ELF-1 (cell line): ENCODE results near the gene KANSL1L.
"Not testable (repeated sequence)": the region's sequence is repeated elsewhere in the genome, so short reads cannot be mapped to it uniquely, and the experiment has no call there.

Source experiments
- DNase-seq: peaks from one replicate; pipeline ENCODE4 v3.0.0-alpha.2; 2016; ENCODE audit warnings: low read depth, low spot score

The KANSL1L gene

DNA sequence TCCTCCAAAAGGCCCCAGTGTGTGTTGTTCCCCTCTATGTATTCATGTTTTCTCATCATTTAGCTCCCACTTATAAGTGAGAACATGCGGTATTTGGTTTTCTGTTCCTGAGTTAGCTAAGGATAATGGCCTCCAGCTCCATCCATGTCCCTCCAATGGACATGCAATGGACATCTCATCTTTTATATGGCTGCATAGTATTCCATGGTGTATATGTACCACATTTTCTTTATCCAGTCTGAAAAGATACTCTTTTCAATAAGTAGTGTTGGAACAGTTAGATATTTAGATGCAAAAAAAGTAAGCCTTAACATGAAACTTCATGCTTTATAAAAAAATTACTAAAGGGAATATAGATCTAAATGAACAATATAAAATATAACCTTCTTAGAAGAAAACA lies 5.9 kb upstream of the KANSL1L start:
- DNase-seq = not testable (repeated sequence)

DNA sequence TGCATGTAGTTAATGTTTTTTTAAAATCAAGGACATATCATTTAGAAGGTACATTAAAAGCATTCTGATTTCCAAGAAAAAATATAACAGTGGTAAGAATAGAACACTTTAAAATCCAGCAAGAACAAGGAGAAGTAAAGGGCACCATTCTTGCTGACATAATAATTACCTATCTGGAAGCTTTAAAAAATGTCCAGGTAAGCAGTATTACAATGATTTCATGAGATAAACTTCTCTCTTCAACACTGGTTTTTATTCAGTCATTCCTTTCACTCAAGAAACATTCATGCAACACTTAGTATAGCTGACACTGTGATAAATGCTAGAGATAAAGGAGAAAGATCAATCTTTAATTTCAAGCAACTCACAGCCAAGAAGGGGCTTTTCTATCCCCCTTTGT lies 2.9 kb upstream of the KANSL1L start:
- DNase-seq = no peak

DNA sequence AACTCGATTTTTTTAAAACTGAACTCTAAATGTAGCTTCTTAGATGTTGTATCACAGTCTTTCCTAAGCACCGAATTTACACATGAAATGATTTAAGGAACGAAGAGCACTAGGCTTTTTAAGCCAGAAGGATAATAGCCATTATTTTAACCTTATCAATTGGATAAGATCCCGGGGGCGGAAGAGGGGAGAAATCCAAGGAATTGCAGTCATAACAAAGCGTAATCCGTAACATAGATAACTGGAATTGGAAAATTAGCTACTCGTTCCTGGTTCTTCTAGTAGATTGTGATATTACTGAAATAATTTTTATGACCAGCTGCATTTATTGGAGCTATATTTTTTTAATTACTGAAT lies 988 bp upstream of the KANSL1L start:
- no peak for DNase-seq

DNA sequence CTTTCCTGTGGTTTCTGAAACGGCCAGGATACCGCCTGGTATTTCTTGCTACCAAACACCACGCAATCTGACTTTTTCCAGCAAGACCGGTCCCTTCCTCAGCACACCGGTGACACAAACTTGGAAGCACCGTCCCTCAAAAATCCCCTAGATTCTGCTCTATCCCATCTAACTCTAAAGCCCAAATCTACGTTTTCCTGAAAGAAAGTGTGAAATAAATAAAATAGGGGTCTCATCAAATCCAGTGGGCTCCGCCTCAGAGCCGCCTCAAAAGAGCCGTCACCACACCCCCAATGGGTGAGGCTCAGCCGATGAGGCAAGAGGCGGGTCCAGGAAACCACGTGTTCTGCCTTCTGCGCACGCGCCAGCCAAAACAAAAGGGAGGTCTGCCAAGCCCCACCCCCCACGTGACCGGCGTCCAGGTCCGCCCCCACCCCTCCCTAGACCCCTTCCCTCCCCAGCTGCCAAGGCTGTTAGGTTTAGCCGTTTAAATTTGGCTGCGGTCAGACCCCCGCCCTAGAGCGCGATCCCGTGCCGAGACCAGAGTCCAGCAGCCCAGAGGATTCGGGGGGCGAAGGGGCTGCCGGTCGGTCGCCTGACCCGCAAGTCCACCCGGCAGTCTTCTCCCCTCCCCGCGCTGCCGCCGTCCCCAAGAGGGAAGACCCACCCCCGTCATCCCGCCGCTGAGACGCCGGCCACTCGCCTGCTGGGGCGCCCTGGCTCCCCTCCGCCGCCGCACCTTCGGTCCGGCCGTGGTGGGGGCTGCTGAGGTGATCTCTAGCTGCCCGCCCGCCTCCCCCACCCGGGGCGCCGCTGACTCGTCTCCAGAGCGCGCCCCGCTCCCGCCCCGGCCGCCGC lies 534 bp downstream of the KANSL1L start:
- peak; percentile 96 for DNase-seq

DNA sequence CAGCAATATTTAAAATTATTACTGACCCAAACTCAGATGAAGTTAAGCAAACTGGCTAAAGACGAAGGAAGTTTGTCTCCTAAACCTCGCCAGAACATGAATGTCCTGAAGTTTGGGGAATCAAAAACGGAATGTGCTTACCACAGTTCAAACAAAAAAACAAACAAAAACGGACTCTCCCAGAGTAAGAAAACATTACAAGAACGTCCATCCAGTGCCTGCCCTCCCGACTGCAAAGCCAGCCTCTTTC lies 1.1 kb downstream of the KANSL1L start:
- no peak for DNase-seq

DNA sequence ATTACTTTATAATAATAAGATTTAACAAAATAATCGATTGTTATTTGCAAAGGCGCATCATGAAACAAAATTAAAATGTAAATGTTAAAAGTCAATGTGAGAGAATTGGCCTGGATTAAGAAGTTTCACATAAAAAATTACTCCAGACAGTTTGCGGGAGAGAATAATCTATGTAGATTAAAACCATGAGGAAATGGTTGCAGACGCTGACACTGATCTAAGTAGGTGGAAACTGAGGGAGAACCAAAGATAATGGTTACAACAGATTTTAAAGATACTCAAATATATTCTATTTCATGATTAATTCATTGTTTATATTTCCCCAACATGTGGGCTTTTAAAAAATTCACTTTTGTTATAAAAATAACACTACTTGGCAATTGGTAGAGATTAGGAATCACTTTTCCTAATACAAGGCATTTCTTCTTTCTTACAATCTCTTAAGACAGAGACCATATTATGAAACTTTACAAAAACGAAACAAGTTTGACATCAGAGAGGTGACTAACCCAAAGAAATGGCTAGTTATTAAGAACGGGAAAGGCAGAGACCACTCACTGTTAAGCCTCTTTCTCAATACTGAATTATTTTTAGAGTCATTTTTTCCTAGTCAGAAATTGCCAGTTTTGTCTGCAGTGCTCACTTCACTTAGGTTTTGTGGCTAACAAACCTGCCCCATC lies 1.6 kb downstream of the KANSL1L start:
- no peak for DNase-seq

DNA sequence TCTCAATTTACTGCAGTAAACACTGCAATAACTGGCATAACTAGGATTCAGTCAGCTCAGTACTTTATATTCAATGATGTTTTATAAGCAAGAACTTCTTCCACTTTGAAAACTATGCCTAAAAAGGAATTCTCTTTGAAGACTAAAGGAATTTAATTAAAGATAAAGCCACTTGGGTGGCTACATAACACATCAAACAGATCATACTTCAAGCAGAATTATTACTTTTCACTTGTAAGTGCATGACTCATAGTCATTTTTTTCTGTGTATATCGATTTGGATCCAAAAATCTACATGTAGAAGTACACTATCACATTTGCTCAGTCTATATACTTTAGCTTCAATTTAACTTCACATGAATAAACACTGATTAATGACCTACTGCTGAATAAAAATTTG lies 4.0 kb downstream of the KANSL1L start:
- DNase-seq = no peak

DNA sequence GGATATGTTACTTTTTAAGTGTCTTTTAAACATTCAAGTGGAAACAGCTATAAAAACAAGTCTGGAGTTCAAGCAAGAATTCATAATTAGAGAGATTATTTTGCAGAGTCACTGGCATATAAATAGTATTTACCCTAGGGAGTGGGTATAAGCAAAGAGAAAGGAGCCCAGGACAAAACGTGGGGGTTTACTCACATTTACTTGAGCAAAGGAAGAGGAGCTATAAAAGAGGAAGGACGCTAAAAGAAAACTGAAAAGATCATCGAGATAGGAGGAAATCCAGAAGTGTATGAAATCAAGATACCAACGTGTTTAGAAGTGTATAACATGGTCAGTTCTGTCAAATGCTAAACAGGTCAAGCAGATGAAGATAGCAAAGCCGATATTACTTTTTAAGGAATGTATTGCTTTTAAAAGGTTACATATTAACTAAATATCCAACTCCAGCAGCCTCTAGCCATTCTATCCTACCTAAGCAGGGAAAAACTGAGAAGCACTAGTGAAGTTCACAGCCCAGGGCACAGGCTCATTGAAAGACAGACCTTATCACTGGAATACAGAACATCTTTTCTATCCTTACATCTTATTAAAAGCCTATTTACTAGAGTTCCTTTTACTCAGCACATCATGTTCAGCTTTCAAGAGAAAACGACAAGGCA lies 8.6 kb downstream of the KANSL1L start:
- no peak for DNase-seq

DNA sequence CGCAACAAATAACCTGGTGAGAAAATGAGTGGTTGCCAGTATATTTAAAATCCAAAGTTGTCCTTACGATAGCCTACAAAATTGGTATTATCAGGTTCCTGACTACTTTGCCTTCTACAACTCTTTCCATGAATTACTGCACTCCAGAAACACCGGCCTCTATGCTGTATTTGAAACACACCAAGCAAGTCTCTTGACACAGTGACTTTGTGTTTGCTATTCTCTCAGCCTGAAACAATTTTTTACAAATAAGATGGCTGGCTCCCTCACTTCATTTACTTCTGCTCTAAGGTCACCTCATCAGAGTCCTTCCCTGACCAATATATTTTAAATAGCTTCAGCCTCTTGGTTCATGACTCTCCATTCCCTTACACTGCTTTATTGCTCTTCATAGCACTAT lies 12.2 kb downstream of the KANSL1L start:
- no peak for DNase-seq

DNA sequence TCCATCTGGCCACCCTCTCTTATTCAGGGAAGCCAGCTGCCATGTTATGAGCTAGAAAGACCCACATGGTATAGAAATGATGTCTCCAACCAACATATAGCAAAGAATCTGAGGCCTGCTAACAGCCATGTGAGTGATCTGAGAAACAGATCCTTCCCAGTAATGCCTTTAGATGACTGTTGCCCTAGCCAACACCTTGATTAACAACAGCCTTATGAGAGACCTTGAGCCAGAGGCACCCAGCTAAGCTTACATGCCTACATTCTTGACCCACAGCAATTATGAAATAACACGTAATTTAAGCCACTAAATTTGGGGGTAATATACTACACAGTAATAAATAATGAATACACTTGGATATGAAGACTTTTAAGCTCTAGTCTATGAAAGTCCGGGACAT lies 13.0 kb downstream of the KANSL1L start:
- DNase-seq = no peak

DNA sequence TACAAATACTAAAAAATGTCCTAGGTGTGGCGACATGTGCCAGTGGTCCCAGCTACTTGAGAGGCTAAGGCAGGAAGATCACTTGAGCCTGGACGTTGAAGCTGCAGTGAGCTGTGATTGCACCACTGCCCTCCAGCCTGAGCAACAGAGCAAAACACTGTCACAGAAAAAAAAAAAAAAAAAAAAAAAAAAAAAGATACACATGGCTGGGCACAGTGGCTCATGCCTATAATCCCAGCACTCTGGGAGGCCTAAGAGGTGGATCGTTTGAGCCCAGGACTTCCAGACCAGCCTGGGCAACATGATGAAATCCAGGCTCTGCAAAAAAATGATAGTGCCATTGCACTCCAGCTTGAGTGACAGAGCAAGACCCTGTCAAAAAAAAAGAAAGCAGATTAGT lies 13.7 kb downstream of the KANSL1L start:
- DNase-seq = no peak

DNA sequence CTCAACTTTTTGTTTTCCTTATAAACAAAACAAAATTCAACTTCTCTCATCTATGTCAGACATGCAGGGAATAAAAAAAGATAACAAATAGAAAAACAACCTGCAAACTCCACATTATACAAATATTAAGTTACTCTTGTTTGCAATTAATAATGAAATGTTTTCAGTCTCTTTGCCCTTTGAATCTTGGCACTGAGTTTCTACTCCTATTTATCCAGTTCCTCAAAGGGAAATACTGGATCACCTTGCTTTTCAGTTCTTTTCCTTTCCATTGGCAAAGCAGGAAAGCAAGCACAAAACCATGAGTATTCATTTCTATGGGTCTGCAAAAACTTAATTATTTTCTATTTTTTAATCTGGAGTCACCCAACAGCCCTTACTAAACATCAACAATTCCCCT lies 23.6 kb downstream of the KANSL1L start:
- no peak for DNase-seq

DNA sequence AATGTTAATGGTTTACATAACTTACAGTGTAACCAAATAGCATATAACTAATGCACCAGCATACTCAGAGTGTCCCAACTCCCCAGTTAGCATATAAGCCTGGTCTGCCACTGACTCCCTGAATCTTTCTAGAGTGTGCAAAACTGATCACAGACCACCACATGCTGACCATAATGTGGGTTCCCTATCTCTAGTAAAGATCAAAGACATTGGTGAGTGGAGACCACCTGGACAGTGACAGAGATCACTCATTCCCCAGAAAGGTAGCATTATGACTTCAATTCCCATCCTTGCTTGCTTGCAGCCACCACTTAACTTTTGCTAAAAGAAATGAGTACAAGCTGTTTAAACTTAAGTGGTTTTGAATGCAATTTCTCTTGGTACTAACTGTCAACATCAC lies 39.0 kb downstream of the KANSL1L start:
- no peak for DNase-seq

DNA sequence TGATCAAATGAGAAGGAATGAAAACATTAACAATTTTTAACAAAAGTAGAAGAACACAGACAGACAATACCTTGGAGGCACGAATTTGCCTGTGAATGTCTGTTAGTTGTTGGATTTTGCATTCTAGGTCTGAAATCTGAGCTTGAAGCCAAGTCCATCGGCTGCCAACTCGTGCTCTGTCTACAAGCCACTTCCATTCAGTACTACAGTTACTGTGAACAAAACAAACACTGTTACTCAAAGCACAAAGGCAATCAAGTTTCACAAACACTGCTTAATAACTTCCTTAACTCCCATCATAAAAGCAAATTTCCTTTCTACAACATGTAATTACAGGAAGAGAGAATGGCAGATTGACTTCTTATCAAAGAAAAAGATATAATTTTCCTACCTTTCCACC lies 42.2 kb downstream of the KANSL1L start:
- DNase-seq = no peak

DNA sequence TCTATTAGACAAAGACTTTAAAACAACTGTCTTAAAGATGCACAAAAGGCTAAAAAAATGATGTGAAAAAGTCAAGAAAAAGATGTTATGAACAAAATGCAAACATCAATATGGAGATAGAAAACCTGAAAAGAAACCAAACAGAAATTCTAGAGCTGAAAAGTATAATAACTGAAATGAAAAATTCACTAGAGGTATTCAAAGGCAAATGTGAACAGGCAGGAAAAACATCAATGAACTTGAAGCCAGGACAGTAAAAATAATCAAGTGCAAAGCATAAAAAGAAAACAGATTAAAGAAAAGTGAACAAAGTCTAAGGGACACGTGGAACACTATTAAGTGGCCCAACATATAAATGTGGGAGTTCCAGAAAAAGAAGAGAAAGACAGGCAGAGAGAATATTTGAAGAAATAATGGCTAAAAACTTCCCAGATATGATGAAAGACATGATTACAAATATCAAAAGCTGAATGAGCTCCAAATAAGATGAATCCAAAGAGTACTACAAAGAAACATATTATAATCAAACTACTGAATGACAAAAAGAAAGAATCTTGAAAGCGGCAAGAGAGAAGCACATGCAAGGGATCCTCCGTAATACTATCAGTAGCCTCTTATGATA lies 57.5 kb downstream of the KANSL1L start:
- no peak for DNase-seq

DNA sequence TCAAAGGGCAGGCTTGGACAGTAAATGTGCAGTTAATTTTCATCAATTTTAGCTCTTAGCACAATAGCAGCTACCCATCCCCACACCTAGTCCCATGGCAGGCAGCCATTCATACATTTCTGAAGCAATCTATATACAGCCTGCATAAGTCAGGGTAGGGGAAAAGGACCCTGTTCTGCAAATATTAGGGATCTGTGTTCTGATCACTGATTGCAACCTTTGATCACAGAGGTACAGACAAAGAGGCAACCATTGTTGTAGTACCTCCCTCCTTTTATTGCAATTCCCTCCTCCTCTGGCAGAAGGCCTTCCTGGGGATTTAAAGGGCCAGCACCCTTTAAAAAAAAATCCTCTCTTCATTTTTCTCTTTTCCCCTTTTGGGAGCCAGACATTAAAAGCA lies 58.3 kb downstream of the KANSL1L start:
- DNase-seq = no peak

DNA sequence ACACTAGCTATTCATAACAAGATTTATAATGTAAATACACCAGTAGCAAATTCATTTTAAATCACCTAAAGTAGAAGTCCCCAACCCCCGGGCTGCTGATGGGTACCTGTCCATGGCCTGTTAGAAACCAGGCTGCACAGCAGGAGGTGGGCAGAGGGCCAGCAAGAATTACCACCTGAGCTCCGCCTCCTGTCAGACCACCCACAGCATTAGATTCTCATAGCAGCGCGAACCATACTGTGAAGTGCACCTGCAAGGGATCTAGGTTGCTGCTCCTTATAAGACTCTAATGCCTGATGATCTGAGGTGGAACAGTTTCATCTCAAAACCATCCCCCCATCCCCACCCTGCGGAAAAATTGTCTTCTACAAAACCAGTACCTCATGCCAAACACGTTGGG lies 71.3 kb downstream of the KANSL1L start:
- peak; percentile 6 for DNase-seq

DNA sequence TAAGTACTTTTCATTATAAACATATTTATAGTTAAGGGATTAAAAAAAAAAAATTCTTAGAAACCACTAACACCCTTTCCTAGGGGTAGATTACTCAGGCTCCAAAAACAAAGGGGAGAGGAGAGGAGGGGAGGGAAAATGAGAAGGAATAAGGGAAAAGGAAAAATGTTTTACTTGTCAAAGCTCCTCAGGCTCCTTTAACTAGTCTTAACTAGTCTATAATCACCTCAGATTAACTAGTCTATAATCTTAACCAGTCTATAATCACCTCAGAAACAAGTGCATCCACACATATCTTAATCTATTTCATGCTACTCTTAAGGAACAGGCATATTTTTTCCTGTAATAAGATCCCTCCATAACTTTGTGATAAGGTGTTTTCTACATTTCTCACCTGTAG lies 76.4 kb downstream of the KANSL1L start:
- no peak for DNase-seq

DNA sequence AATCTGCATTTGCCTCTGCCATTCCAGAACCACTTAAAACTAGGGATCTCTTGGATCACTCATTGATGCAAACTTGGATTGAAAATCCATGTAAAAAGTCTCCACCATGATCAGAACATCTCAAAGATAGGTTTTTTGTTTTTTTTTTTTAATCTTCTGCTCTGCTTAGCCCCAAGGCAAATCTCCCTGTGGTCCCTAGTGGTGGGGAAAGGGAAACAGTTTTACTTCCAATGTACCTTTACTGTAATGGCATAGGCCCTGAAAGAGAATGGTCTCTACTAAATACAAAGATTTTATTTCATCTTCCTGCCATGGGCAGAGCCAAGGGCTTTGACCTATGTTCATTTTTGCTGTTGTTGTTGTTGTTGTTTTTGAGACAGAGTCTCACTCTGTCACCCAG lies 78.4 kb downstream of the KANSL1L start:
- no peak for DNase-seq

DNA sequence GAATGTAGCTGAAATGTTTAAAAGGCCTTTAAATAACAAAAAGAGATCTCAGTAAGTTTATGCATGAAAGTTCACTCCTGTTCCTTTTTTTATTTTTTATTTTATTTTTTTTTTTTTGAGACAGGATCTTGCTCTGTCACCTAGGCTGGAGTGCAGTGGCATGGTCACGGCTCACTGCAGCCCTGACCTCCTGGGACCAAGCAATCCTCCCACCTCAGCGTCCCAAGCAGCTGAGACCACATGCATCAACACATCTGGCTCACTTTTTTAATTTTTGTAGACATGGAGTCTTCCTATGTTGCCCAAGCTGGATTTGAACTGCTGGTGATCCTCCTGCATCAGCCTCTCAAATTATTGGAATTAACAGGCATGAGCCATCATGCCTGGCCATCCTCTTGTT lies 84.3 kb downstream of the KANSL1L start:
- no peak for DNase-seq

DNA sequence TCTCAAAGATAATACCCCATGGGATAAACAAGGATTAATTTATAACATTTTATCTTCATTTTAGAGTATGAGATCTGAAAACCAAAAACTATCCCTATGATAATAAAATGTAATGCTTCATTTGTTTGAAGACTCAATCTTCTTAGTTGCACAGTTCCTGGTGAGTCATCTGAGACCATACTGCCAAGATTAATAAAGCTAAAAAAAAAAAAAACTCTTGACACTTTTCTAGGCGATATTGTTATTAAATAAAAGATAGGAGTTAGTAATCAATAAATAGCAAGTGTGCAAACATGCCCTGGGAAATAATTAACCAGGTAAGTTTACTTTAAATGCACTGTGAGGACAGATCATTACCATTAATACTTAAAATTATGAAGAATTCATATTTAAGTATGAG lies 84.9 kb downstream of the KANSL1L start:
- no peak for DNase-seq

DNA sequence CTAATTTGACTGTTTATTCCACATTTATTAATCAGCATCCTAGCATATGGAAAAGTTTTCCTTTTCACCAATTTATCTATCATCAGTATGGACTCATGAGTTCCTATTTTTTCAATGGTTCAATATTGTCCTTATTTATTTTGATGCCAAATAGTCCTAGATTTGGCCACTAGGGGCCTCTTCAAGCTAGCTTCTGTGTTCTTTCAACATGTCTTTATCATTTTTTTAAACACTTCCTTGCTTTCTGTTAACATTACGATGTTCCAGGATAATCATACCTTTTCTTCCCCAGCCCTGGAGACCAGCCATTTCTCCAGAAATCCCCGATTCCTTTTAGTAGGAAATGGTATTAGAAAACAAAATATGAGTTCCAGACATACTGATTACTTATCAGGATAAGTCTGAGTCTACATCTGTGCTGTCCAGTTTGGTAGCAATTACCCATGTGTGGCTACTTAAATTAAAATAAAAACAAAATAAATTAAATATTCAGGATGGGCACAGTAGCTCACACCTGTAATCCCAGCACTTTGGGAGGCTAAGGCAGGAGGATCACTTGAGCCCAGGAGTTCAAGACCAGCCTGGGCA lies 98.2 kb downstream of the KANSL1L start:
- no peak for DNase-seq
